Measurements from ENCODE around the gene SRGAP3. TPM values are rescaled to one million over a fixed set of nuclear protein-coding genes. Genes with fewer than 3 reads are reported as not detected.

Gene SRGAP3
- total RNA-seq, 2 experiments from 2014 or later: 2.8 to 3.2 TPM

- no peak overlapping the region for H3K4me3 Mint-ChIP-seq
- no peak overlapping the region for H3K4me3 ChIP-seq (ENCODE audit: low read length)
- DNase-seq (no peak), ATAC-seq (ENCODE audit: poor library complexity) (no peak)
- H3K4me1 Mint-ChIP-seq (ENCODE audit: low read depth): no peaks in the 10 kb centered on the region
- CTCF ChIA-PET: no interaction called here
- intact Hi-C loops (cut with DNase I, micrococcal nuclease): no loop called here
- H3K36me3 ChIP-seq (ENCODE audit: insufficient read depth, low read length): no peaks in the 10 kb centered on the region
- no peaks in the 10 kb centered on the region for H3K9me3 Mint-ChIP-seq
- no peaks in the 10 kb centered on the region for H3K36me3 Mint-ChIP-seq (ENCODE audit: low read depth)
- H3K4me1 ChIP-seq (ENCODE audit: insufficient read depth, low read length): no peaks in the 10 kb centered on the region
- no peak overlapping the region for H3K27ac ChIP-seq (ENCODE audit: low read depth in 1 of 2, low read length in 2 of 2)
- H3K27me3 Mint-ChIP-seq: no peaks in the 10 kb centered on the region
- POLR2A ChIA-PET: no interaction called here
- no peaks in the 10 kb centered on the region for H3K9me3 ChIP-seq (ENCODE audit: control insufficient read depth in 1 of 2, insufficient read depth in 1 of 2, low read length in 2 of 2)
- TF ChIP-seq CTCF (IDR thresholded peaks at IDR 0.05): no peak
- no peaks in the 10 kb centered on the region for H3K27me3 ChIP-seq (ENCODE audit: control insufficient read depth in 1 of 2, insufficient read depth in 2 of 2, low read length in 2 of 2)
- H3K27ac Mint-ChIP-seq: no peak overlapping the region
Measured at GRCh38 chr3:9222956-9223639, 26.3 kb downstream of the SRGAP3 start.

DNA sequence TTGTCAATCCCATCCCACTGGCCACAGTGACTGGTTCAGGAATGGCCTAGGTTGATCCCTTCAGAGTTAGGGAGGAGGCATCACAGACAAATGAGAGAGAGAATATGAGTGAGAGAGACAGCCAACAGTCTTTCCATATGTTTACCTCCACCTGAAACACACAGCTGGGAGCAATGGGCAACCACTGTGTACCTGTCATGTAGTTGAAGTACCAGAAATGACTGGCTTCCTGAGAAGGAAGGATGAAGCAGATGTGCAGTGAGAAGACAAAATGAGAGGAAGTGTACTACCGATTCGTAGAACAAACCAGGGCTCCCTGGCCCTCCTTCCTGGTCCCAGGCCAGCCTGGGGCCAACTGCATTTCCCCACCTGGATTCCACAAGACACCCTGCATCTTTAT lies 27.4 kb downstream of the SRGAP3 start:
- no peak overlapping the region for H3K27ac Mint-ChIP-seq
- no peaks in the 10 kb centered on the region for H3K27me3 Mint-ChIP-seq
- intact Hi-C loops (cut with DNase I, micrococcal nuclease): no loop called here
- Histone ChIP-seq H3K9me3 (ENCODE audit: control insufficient read depth in 1 of 2, insufficient read depth in 1 of 2, low read length in 2 of 2) (no peaks in the 10 kb centered on the region), H3K27me3 (ENCODE audit: control insufficient read depth in 1 of 2, insufficient read depth in 2 of 2, low read length in 2 of 2) (no peaks in the 10 kb centered on the region), H3K4me3 (ENCODE audit: low read length) (no peak overlapping the region), H3K36me3 (ENCODE audit: insufficient read depth, low read length) (no peaks in the 10 kb centered on the region), H3K27ac (ENCODE audit: low read depth in 1 of 2, low read length in 2 of 2) (no peak overlapping the region), H3K4me1 (ENCODE audit: insufficient read depth, low read length) (no peaks in the 10 kb centered on the region)
- ATAC-seq (ENCODE audit: poor library complexity) (no peak), DNase-seq (no peak)
- no peak for TF ChIP-seq CTCF (IDR thresholded peaks at IDR 0.05)
- H3K36me3 Mint-ChIP-seq (ENCODE audit: low read depth): no peaks in the 10 kb centered on the region
- H3K4me1 Mint-ChIP-seq (ENCODE audit: low read depth): no peaks in the 10 kb centered on the region
- no peak overlapping the region for H3K4me3 Mint-ChIP-seq
- ChIA-PET POLR2A (no interaction called here), CTCF (no interaction called here)
- no peaks in the 10 kb centered on the region for H3K9me3 Mint-ChIP-seq

- intact Hi-C loops (cut with DNase I, micrococcal nuclease): no loop called here
- Mint-ChIP-seq H3K9me3 (no peaks in the 10 kb centered on the region), H3K4me3 (no peak overlapping the region), H3K4me1 (ENCODE audit: low read depth) (no peaks in the 10 kb centered on the region), H3K27me3 (no peaks in the 10 kb centered on the region), H3K36me3 (ENCODE audit: low read depth) (no peaks in the 10 kb centered on the region), H3K27ac (no peak overlapping the region)
- H3K4me1 ChIP-seq (ENCODE audit: insufficient read depth, low read length): no peaks in the 10 kb centered on the region
- ChIA-PET CTCF (no interaction called here), POLR2A (no interaction called here)
- no peaks in the 10 kb centered on the region for H3K9me3 ChIP-seq (ENCODE audit: control insufficient read depth in 1 of 2, insufficient read depth in 1 of 2, low read length in 2 of 2)
- H3K27me3 ChIP-seq (ENCODE audit: control insufficient read depth in 1 of 2, insufficient read depth in 2 of 2, low read length in 2 of 2): no peaks in the 10 kb centered on the region
- no peak overlapping the region for H3K4me3 ChIP-seq (ENCODE audit: low read length)
- no peak overlapping the region for H3K27ac ChIP-seq (ENCODE audit: low read depth in 1 of 2, low read length in 2 of 2)
- DNase-seq: no peak
- H3K36me3 ChIP-seq (ENCODE audit: insufficient read depth, low read length): no peaks in the 10 kb centered on the region
- no peak for TF ChIP-seq CTCF (IDR thresholded peaks at IDR 0.05)
- no peak for ATAC-seq (ENCODE audit: poor library complexity)
Measured at GRCh38 chr3:9218514-9218846, 31.0 kb downstream of the SRGAP3 start.
